GM21529 (cell line): ENCODE measurements around the gene GMPR2.

ENCODE experiments used
- ATAC-seq: cut with Tn5 transposase; IDR thresholded peaks from one replicate; pipeline ENCODE4 v1.9.1; 2021; ENCODE audit not compliant: unreplicated experiment

Gene GMPR2

DNA sequence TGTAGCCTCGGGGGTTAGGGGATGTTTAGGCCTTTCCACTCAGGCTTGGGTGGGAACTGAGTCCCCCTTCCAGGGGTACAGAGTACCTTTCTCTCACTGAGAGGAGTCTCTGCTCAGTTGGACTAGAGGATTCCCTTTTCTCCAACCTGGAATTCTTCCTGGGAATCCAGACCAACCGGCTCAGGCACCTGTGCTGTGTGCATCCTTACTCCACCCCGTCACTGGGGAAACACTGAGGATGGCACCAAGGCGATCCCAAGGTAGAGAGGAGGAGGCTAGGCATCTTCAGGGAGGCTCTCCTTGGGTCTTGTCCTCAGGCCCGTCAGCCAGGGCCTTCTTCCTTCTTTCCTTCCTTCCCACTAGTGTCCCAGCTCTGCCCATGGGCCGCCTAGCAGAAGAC lies 31.1 kb downstream of the GMPR2 start:
- ATAC-seq: no peak

DNA sequence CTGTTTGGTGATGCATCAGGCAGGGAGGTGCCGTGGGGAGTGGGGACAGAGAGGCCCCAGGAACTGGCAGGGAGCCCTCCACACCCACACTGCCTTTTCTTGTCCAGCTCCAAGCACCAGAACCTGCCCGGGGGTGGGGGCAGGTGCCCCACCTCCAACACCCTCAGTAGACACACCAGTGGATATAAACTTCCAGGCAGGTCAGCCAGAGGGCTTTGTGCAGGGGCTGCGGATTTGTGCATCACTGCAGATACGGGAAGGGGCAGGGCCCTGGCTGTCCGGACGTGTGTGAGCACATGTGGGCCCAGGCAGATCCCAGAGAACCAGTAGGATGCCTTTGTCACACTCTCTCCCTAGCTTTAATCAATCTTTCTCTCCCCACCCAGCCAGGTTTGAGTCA lies 31.6 kb downstream of the GMPR2 start:
- no peak for ATAC-seq

DNA sequence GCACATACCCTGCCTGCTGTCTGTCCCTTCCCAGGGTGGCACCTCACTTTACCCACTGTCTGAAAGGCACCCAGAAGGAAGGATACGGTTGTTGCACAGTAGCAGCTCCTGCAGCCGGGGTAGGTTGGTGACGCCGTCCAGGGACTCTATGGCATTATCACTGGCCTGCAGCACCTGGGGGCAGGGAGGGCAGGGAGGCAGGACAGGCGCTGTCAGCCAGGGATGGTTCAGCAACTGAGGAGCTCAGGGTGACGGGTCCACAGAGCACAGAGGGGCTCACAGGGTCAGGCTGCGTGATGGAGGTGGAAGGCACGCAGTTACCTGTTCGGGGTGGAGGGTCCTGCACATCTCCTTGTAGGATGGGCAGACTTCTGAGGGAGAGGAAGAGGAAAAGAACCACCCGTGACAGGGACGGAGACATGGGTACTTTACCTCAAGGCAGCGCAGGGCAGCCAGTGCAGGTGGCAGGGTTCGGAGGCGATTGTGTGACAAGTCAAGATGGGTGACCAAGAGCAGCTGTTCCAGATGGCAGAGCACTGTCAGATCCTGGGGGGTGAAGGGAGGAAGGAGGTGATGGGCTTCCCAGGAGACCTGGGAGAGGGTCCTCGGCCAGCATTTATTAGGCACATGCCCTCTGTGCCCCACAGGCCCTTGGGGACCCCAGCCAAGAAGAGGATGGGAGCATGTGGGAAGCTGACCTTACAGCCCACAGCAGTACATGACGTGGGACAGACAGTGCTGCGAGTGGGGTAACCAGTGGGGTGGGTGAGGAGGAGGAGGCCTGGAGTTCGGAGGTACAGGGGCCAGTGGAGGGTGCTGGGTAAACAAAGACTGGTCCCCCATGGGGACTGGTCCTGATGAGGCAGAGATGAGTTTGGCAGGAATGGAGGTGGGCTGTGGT lies 33.9 kb downstream of the GMPR2 start:
- ATAC-seq: no peak

DNA sequence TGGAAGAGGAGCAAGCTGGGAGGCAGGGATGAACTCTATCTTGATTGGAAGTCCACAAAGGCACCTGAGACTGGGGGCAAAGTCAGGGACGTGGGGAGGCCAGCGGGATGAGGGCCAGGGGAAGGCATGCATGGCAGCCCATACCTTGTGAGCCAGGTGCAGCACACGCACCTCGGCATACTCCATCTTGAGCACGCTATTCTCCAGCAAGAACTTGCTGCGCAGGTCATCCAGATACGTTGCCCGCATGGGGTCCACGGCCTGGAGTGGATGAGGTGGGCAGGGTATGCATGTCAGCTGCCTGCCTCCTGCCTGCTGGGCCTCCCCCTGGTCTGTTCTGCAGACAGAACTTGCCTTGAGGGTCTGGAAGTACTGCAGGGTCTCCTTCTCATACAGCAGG lies 34.8 kb downstream of the GMPR2 start:
- ATAC-seq: no peak

DNA sequence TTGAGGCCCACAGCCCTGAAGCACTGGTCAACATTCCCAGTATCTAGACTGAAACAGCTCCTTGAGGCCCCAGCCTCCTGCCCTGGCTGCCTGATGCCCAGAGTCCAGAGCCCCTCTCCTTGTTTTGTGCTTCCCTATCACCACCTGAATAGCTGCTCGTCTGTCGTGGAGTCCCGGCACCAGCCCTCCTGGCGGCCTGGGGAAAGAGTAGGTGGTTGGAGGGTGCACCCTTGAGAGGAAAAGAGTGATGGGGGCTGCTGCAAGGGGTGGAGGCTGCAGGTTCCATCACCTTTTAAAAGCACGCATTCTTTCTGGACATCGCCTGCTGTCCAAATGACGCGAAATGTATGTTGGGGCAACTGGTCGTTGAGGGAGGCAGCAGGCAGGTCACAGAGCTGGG lies 35.5 kb downstream of the GMPR2 start:
- no peak for ATAC-seq

DNA sequence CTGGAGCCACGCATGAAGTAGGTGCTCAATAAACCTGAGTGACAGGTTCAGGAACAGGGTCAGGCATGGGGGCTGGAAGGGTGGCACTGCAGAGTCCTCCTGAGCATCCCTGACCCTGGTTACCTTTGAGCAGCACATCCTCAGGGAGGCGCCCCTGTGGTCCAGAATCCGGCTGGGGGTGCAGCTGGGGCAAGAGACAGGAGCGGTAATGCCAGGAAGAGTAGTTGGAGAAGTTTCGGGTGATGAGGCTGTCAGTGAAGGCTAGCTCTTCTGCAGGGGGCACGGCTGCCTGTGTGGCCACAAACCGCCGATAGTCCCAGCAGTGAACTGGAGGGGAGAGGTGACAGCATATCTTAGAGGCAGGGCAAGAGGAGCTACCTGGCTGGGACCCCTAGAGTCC lies 36.6 kb downstream of the GMPR2 start:
- ATAC-seq: no peak

DNA sequence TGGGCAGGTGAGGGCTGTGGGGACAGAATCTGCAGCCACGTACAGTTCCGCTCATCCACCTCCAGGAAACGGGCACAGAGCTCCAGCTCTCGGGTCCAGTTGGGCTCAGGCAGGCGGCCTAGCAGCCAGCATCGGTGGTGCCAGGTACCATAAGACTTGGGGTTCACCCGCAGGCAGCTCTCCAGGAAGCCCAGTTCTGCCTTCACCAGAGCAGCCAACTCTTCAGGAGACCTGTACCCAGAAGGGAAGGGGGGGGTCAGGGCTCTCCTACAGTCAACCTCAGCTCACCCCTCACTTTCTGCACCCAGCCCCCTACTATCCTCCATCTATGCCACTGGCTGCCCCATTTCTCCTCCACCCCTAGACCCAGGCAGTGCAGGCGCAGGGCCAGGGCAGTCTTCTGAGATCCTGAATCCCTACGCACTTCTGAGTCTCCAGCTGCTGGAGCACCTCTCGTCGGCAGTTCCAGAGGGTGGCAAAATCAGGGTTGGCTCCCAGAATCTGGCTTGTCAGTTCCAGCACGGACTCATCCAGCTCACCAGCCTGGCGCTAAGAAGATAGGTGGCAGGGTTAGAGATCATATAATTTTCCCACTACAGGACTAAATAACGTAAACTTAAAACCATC lies 37.3 kb downstream of the GMPR2 start:
- ATAC-seq: no peak

DNA sequence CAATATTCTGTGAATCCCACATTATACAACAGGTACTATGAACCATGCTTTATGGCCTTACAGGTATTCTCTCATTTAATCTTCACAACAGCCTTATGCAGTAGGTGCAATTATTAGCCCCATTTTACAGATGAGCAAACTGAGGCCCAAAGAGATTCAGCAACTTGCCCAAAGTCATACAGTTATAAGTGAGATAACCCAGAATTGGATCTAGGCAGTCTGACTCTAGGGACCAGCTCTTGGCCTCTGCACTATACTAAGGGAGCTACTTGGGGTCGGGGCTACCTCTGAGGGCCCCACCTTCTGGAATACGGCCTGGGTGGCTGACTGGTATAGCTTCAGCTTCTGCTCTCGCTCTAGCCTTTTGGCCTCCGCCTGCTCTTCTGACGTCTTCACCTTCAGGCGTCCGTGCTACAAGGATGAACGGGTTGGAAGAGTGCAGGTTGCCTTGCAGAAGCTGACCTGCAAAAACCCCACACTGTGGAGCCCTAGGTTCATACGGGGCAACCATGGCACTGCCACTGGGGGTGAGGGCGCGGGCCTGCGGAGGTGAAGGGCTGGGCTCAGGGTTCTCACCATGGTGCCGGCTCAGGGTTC lies 37.9 kb downstream of the GMPR2 start:
- ATAC-seq: no peak

DNA sequence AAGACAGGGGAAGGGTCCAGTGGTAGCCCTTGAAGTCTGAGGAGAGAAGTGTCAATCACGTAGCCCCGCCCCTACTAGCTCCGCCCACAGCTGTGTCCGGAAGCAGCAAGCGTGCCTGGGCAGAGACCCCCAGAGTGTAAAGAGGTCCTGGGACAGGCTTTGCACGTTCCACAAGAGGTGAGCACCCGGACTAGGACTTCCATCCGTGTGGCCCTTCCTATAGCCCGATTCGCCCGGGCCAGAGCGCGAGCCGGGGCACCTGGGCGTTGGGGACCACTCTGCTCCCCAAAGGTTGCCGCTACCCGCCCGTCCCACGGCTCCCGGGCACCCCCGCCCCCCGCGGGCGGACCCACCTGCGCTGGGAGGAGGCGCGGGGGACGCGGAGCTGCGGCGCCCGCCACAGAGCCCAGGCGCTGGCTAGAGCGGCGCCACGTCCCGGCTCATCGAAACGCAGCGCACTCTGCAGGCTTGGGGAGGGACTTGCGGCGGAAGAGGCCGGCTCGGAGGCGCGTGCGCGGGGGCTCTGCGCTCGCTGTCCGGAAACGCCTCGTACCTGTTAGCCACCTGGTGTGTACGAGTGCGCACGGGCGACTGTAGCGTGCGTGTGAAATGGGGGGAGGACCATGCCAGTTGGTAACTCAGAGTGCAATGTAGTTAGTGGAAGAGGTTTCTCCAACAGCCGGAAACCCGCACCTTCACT lies 38.6 kb downstream of the GMPR2 start, which contains the start of gene RABGGTA:
TSS of gene RABGGTA (minus strand) at position 464 of the 700 bp plus-strand sequence. CDS start 482 bp downstream, outside the sequence.
- ATAC-seq: peak; percentile 81

DNA sequence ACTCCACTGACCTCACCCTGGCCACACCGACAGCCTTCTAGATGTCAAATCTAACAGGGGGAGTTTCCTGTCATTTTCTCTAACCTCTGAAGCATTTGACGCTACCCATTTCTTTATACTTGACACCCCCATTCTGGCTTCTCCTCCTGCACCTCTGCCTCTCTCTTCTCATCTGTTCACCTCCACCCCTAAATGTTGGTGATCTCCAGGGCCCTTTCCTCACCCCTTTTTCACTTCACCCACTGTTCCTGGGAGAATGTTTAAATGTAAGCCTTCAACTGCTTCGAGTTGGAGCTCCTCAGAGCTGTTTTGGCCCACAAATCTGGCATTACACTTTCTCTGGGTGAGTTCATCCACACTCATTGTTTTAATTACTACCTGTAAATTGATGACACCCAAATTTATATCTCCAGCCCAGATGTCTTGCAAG lies 39.1 kb downstream of the GMPR2 start:
- no peak for ATAC-seq

DNA sequence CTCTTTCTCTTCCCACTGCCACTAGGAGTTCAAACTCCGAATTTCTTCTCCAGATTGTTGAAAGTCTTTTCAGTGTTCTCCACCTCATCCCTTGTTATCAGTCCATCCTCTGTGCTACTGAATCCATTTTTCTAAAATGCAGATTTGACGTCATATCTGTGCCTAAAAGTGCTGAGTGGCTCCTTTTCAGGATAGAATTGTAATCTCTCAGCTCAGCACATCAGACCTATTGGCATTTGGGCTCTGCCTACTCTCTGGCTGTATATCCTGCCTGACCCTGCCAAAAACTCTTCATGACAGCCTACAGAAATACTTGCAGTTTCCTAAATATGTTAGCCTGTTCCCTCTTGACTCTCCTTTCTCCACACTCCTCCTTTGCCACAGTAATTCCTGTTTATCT lies 39.7 kb downstream of the GMPR2 start:
- ATAC-seq: no peak

DNA sequence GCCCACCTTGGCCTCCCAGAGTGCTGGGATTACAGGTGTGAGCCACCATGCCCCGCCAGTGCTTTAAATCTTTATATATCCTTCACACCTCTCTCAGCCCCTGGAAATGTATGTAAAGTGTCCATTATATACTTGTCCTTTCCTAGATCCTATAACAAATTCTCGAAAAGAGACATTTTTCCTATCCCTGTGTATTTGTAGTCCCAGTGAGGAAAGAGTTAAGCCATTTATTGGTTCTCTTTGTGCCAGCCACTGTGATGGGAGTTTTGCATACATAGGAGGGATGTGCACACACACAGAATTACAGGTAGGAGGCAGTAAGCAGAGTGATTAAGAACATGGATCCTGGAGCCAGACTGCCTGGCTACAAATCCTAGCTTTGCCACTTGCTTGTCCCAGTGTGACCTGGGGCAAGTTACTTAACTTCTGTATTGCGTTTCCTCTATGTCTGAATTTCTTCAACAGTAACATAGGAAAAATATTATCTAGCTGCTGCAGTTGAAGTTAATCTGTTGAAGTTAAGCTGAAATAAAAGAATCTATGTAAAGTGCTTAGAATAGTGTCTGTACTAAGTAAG lies 40.8 kb downstream of the GMPR2 start:
- no peak for ATAC-seq

DNA sequence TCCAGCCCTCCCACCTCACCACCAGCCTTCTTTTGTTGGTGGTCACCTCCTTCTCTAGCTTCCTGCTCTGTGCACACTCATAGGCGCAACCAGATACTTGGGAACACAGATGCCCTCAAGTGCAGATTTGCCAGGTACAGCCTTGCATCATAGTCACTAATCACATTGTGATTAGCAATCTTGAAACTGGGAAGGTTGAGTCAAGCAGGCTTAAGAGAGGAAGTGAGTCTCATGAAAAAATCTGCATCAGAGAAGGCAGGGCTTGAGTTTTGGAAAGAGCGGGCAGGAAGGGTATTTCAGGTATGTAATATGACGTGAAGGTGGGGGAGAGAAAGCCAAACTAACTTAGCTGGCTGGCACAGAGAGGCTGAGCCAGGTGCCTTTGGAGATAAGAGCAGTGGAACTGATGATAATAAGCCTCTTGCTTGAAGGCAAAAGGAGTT lies 41.4 kb downstream of the GMPR2 start:
- peak; percentile 43 for ATAC-seq

DNA sequence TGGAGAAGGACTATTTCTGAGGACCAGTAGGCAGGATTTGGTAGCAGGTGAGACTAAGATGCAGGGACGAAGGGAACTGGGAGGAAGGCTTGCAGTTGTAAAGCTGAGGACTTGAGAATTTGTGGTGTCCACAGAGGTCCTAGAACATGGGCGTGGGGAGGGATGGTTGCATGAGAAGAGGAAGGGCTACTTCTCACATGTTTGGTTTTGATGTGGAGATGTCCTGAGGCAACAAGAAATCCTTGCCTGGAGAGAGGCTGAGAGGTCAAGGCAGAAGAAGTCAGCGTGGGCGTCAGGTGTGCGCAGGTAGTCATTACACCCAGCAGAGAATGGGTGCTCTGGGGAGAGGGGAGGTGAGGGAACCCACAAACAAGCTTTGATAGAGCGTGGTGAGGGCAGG lies 44.3 kb downstream of the GMPR2 start:
- no peak for ATAC-seq

DNA sequence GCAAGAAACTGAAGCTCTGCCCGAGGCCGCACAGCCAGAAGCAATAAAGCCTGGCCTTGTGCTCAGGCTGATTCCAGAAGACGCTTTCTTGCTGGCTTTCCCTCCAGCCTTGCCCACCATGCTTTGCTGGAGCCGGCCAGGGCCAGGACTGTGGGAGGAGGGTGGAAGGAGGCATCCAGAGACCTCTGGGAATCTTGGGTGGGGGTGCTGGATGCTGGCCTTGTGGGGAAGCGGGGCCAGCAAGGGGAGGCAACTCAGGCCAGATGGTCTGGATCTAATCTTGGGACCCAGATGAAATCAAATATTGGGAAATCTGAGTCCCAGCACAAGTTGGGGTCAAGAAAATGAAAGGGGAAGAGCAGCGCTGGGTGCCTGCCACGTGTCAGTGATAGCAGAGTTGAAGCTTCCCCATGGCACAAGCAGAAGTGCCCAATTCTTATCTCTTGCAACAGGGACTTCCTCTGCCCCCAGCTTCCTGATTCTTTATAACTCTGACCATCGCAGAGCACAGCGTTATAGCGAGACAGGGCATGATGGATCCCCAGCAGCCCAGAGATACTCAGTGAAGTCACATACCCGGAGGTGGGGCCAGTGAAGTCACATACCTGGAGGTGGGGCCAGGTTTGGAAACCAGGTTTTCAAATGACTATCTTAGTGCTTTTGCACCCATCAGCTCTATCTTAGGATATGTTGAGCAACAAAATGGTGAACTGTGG lies 45.0 kb downstream of the GMPR2 start:
- ATAC-seq: no peak

DNA sequence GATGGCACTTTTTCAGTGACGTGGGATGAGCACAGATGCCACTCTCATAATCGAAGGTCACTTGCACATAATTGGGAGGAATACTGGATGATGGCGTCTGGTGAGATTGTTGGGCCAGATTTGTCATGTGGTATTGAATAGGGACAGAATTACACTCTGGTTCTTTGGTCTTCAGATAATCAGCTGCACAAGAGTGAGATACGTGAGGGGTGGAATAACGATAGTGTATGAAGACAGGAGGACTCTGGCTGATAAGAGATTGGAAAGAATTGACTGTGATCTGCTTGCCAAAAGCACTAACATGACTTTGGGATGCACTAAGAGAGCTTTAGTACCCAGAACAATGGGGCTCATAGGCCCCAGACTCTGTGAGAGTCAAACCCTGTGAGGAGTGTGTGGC lies 45.7 kb downstream of the GMPR2 start:
- no peak for ATAC-seq

DNA sequence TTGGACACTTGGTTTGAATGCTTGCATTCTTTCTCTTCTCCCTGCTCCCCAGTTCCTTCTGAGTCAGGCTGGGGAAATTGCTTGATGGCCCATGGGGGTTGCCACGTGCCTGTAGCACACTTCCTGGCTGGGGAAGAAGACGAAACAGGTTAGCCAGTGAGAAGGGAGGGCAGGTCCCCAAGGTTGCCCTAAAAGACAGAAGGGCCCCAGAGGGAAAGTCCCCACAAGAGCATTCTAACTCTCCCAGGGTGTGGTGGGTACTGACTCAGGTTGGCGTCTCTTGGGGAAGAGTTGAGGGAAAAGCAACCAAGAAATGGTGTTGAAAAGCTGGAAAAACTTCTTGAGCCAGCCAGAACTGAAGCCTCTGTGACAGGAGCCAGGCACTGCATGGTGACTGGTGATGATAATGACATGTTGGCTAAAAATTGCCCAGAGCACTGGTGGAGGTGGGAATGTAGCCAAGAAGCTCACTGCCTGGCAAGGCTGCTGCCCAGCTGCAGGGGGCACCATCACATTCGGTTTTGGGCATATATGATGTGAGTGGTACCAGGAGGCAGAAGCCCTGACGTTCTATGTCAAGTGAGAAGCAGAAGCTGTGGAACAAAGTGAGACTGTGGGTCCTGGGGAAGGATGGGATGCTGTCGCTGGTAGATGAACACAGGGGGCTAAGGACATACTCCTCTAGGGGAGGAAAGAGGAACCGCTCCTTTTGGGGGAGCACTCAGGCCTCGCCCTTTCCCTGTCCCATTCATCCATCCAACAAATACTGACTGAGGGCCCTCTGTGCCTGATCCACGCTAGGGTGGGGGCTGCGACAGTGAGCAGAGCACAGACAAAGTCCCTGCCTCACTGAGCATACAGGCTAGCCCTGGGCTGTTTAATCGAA lies 46.8 kb downstream of the GMPR2 start:
- ATAC-seq: peak; percentile 69

DNA sequence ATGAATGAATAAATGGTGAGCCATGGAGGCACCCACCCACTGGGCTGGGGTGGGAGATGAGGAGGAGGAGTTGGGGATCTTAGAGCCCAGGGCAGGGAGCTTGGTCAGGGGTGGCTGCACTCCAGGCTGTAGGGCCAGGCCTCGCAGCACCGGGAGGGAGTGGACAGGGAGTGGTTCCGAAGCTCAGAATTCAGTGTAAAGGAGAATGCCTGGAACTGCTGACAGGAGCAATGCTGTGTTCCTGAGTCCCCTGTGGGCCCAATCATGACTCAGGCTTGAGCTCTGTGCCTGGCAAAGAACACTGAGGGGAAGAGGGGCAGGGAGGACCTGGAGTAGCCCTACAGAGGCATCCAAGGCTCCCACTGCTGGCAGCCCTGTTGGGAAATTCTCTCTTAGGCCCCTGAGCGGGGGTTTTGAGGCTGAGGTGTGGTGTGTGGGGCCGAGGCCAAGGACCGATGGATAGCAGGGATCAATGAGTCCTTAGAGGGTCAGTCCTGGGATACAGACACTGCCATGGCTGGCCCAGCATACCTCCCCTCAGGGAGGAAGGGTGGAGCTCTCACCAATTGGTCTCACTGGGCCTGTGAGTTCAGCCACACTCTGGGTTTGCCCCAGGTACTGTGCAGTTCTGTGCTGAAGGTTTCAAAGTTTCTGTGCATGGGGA lies 48.2 kb downstream of the GMPR2 start:
- ATAC-seq: no peak

DNA sequence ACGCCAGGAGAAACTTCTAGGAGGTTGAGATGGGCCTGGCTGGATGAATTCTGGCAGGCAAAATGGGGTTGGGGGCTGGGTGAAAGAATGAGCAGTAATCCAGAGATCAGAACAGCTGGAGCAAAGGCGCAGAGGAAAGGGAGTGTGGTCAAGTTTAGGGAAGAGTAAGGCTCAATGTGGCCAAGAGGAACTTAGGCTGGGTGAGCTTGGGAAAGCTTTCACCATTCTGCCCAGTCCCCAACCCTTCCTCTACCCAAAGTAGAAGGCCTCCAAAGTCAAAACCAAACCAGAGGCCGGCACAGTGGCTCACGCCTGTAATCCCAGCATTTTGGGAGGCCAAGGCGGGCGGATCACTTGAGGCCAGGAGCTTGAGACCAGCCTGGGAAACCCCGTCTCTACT lies 48.9 kb downstream of the GMPR2 start:
- no peak for ATAC-seq
